ENCODE measurements around the gene ANO6.
"Not testable (repeated sequence)": the region's sequence is repeated elsewhere in the genome, so short reads cannot be mapped to it uniquely, and the experiment has no call there.

Gene ANO6

DNA sequence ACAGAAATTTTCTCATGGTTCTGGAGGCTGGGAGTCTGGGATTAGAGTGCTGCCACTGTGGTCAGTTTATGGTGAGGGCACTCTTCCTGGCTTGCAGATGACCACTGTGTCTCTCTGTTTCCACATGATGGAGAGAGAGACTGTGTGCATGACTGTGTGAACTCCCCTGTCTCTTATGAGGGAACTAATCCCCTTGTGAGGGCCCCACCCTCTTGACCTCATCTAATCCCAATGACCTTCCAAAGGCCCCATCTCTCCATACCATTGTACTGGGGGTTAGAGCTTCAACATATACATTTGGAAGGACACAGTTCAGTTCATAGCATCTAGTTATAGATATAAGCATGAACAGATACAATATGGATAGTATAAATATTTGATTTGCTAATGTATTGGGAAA, 31.7 kb downstream of the ANO6 start:
- H3K4me1 Mint-ChIP-seq = peaks cover 12% of the 10 kb centered on the region
- no peak overlapping the region for H3K4me3 Mint-ChIP-seq
- H3K9me3 Mint-ChIP-seq = no peaks in the 10 kb centered on the region
- no peaks in the 10 kb centered on the region for H3K27me3 Mint-ChIP-seq
- H3K27ac Mint-ChIP-seq = no peak overlapping the region
- no peak for ATAC-seq
- no peak for DNase-seq

- Mint-ChIP-seq H3K4me3 (no peak overlapping the region), H3K4me1 (peaks cover 12% of the 10 kb centered on the region), H3K27me3 (no peaks in the 10 kb centered on the region), H3K9me3 (no peaks in the 10 kb centered on the region), H3K27ac (no peak overlapping the region)
- DNase-seq (no peak), ATAC-seq (no peak)
Observed at GRCh38 chr12:45248095-45248494, 32.2 kb downstream of the ANO6 start.

GRCh38 chr12:45254254-45254653, 38.4 kb downstream of the ANO6 start:
- H3K4me1 Mint-ChIP-seq = peaks cover 9% of the 10 kb centered on the region

GRCh38 chr12:45256721-45257120, 40.8 kb downstream of the ANO6 start:
- DNase-seq = no peak
- no peak overlapping the region for H3K27ac Mint-ChIP-seq
- ATAC-seq = no peak
- H3K4me3 Mint-ChIP-seq = no peak overlapping the region
- no peaks in the 10 kb centered on the region for H3K27me3 Mint-ChIP-seq
- H3K9me3 Mint-ChIP-seq = no peaks in the 10 kb centered on the region
- H3K4me1 Mint-ChIP-seq = peaks cover 9% of the 10 kb centered on the region

More at GRCh38 chr12:45254254-45254653, 38.4 kb downstream of the ANO6 start:
- H3K27ac Mint-ChIP-seq = no peak overlapping the region
- H3K4me3 Mint-ChIP-seq = no peak overlapping the region
- ATAC-seq (no peak), DNase-seq (no peak)
- no peaks in the 10 kb centered on the region for H3K9me3 Mint-ChIP-seq
- no peaks in the 10 kb centered on the region for H3K27me3 Mint-ChIP-seq

GRCh38 chr12:45257185-45257930, 41.5 kb downstream of the ANO6 start:
- Mint-ChIP-seq H3K4me1 (peaks cover 9% of the 10 kb centered on the region), H3K4me3 (no peak overlapping the region), H3K27me3 (no peaks in the 10 kb centered on the region), H3K27ac (no peak overlapping the region), H3K9me3 (no peaks in the 10 kb centered on the region)
- DNase-seq (no peak), ATAC-seq (peak; percentile 60)

DNA sequence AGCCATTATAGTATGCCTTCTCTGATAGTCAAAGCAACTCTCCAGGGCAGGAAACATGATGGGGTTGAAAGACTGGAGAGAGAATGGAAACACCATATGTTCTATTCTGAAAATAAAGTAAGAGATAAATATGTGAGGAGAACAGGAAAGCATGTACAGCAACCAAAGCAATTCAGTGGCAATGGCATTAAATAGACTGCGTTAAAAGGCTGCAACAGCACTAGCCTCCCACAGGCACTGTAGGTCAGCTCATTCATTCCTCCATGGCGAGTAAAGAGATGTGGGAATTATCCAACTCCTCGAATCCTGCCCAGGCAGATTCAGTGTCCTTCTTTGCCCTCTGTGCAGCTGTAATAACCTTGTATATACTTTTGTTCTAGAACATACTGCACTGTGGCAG, 43.8 kb downstream of the ANO6 start:
- Mint-ChIP-seq H3K9me3 (no peaks in the 10 kb centered on the region), H3K4me3 (no peak overlapping the region), H3K4me1 (peaks cover 9% of the 10 kb centered on the region), H3K27me3 (no peaks in the 10 kb centered on the region), H3K27ac (no peak overlapping the region)
- ATAC-seq (no peak), DNase-seq (no peak)

- ATAC-seq = no peak
Observed at GRCh38 chr12:45260104-45260815, 44.4 kb downstream of the ANO6 start.

DNA sequence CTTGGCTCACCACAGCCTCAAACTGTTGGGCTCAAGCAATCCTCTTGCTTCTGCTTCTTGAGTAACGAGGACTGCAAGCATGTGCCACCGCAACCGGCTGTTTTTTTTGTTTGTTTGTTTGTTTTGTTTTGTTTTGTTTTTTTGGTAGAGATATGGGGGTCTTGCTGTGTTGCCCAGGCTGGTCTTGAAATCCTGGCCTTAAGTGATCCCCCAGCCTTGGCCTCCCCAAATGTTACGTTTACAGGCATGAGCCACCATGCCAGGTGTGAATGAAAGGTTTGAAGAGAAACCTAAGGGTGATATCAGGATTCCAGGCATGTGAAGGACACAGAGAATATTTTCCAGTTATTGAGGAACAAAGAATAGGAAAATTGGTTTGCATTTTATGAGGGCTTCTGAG, 45.0 kb downstream of the ANO6 start:
- peaks cover 9% of the 10 kb centered on the region for H3K4me1 Mint-ChIP-seq
- H3K27me3 Mint-ChIP-seq = no peaks in the 10 kb centered on the region
- no peak overlapping the region for H3K27ac Mint-ChIP-seq
- ATAC-seq (no peak), DNase-seq (no peak)
- no peaks in the 10 kb centered on the region for H3K9me3 Mint-ChIP-seq
- H3K4me3 Mint-ChIP-seq = no peak overlapping the region

More at GRCh38 chr12:45260104-45260815, 44.4 kb downstream of the ANO6 start:
- peaks cover 9% of the 10 kb centered on the region for H3K4me1 Mint-ChIP-seq
- no peak overlapping the region for H3K27ac Mint-ChIP-seq
- no peaks in the 10 kb centered on the region for H3K9me3 Mint-ChIP-seq
- H3K4me3 Mint-ChIP-seq = no peak overlapping the region
- no peak for DNase-seq
- no peaks in the 10 kb centered on the region for H3K27me3 Mint-ChIP-seq

- H3K4me1 Mint-ChIP-seq, H3K27me3 Mint-ChIP-seq, DNase-seq, H3K9me3 Mint-ChIP-seq, H3K4me3 Mint-ChIP-seq, H3K27ac Mint-ChIP-seq, ATAC-seq: not testable (repeated sequence)
Observed at GRCh38 chr12:45262185-45262584, 46.3 kb downstream of the ANO6 start.

- no peak for DNase-seq
- Mint-ChIP-seq H3K4me3 (no peak overlapping the region), H3K4me1 (peaks cover 2% of the 10 kb centered on the region), H3K27ac (no peak overlapping the region), H3K9me3 (no peaks in the 10 kb centered on the region), H3K27me3 (no peaks in the 10 kb centered on the region)
- ATAC-seq = no peak
Observed at GRCh38 chr12:45263587-45263986, 47.7 kb downstream of the ANO6 start.

GRCh38 chr12:45268672-45269411, 52.9 kb downstream of the ANO6 start:
- ATAC-seq (no peak), DNase-seq (no peak)
- Mint-ChIP-seq H3K4me3 (no peak overlapping the region), H3K9me3 (no peaks in the 10 kb centered on the region), H3K27me3 (no peaks in the 10 kb centered on the region), H3K4me1 (peaks cover 10% of the 10 kb centered on the region), H3K27ac (no peak overlapping the region)

DNA sequence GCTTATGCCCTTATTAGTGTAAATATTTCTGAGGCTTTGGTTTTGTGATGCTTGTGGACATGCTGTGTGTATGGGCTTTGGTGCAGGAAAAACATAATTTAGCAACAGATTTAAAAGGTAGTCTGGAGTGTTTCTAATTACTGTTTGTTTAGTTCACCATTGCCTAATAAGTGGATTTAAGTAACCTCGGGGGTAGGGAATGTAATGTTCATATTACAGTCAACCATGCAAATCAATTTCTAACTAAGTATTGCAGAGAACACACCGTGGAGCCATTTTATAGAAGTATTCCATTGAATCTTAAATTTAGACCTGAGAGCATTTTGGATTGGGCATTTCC, 53.5 kb downstream of the ANO6 start:
- Mint-ChIP-seq H3K27ac (no peak overlapping the region), H3K9me3 (no peaks in the 10 kb centered on the region), H3K4me1 (peaks cover 10% of the 10 kb centered on the region), H3K4me3 (no peak overlapping the region), H3K27me3 (no peaks in the 10 kb centered on the region)
- DNase-seq (no peak), ATAC-seq (no peak)

DNA sequence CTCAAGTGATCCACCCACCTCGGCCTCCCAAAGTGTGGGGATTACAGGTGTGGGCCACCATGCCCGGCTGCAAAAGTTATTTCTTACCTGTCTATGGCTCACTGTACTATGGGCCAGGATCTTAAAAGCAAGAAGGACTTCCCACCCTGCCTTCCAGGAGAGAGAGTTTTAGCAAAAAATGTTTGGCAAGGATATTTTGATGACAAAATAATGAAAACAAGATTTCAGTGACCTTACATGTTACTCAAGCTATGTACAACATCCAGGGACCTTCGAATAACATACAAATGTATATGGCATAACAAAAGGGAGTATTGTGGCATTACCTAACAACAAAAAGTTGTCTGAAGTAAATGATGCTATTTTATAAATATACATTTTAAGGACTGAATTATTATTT, 55.1 kb downstream of the ANO6 start:
- Mint-ChIP-seq H3K4me1 (peaks cover 10% of the 10 kb centered on the region), H3K4me3 (no peak overlapping the region), H3K27ac (no peak overlapping the region), H3K27me3 (no peaks in the 10 kb centered on the region), H3K9me3 (no peaks in the 10 kb centered on the region)
- DNase-seq (no peak), ATAC-seq (no peak)

DNA sequence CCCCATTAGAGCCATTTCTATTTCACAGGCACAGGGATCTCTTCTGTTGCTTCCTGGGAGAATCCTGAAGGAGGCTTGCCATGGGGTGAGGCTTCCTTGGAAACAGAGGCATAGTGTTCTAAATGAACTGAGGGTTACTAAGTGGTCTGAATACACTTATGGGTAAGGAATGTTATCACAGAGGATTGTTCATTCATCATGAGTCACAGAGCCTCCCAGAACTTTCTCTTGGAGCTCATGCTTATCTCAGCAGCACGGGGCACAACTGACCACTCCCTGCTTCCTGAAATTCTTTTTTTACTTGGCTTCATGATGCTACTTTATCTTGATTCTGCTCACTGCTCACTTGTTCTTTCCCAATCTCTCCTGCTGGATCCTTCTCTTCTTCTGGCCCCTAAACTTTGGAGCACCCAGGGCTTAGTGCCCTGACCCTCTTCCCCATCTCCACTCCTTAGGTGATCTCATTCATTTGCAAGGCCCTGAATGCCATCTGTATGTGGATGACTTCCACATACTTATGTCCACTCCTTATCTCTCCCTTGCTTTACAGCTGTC, 57.9 kb downstream of the ANO6 start:
- ATAC-seq (no peak), DNase-seq (no peak)
- no peaks in the 10 kb centered on the region for H3K27me3 Mint-ChIP-seq
- H3K4me3 Mint-ChIP-seq = no peak overlapping the region
- H3K4me1 Mint-ChIP-seq = peaks cover 6% of the 10 kb centered on the region
- no peaks in the 10 kb centered on the region for H3K9me3 Mint-ChIP-seq
- H3K27ac Mint-ChIP-seq = no peak overlapping the region

- DNase-seq = no peak
- Mint-ChIP-seq H3K4me1 (no peaks in the 10 kb centered on the region), H3K4me3 (no peak overlapping the region), H3K27ac (no peak overlapping the region), H3K27me3 (no peaks in the 10 kb centered on the region), H3K9me3 (no peaks in the 10 kb centered on the region)
- ATAC-seq = no peak
Observed at GRCh38 chr12:45276154-45276755, 60.4 kb downstream of the ANO6 start.
